ENCODE results near the gene SLIT3.

SLIT3 gene

GRCh38 chr5:169029661-169030274, 271.2 kb downstream of the SLIT3 start:
- no peak for DNase-seq
- in situ Hi-C loops (cut with MboI; ENCODE audit: low pct_unique_long_range_greater_than_20kb, low sequenced_read_pairs), result no loop called here

GRCh38 chr5:169029037-169029436, 271.9 kb downstream of the SLIT3 start:
- no peak for DNase-seq
- in situ Hi-C loops (cut with MboI; ENCODE audit: low pct_unique_long_range_greater_than_20kb, low sequenced_read_pairs), result no loop called here

- in situ Hi-C loops (cut with MboI; ENCODE audit: low pct_unique_long_range_greater_than_20kb, low sequenced_read_pairs), result no loop called here
Observed at GRCh38 chr5:169027501-169028061, 273.4 kb downstream of the SLIT3 start.

GRCh38 chr5:169025491-169025890, 275.4 kb downstream of the SLIT3 start:
- in situ Hi-C loops (cut with MboI; ENCODE audit: low pct_unique_long_range_greater_than_20kb, low sequenced_read_pairs), result no loop called here
- no peak for DNase-seq

More at GRCh38 chr5:169027501-169028061, 273.4 kb downstream of the SLIT3 start:
- DNase-seq, result no peak

GRCh38 chr5:169024421-169024820, 276.5 kb downstream of the SLIT3 start:
- no peak for DNase-seq
- in situ Hi-C loops (cut with MboI; ENCODE audit: low pct_unique_long_range_greater_than_20kb, low sequenced_read_pairs), result no loop called here

- in situ Hi-C loops (cut with MboI; ENCODE audit: low pct_unique_long_range_greater_than_20kb, low sequenced_read_pairs), result no loop called here
- DNase-seq, result no peak
Observed at GRCh38 chr5:169022718-169023117, 278.2 kb downstream of the SLIT3 start.

- DNase-seq, result no peak
- in situ Hi-C loops (cut with MboI; ENCODE audit: low pct_unique_long_range_greater_than_20kb, low sequenced_read_pairs), result no loop called here
Observed at GRCh38 chr5:169020102-169020501, 280.8 kb downstream of the SLIT3 start.

GRCh38 chr5:169018925-169019324, 282.0 kb downstream of the SLIT3 start:
- DNase-seq, result no peak
- in situ Hi-C loops (cut with MboI; ENCODE audit: low pct_unique_long_range_greater_than_20kb, low sequenced_read_pairs), result no loop called here

- in situ Hi-C loops (cut with MboI; ENCODE audit: low pct_unique_long_range_greater_than_20kb, low sequenced_read_pairs), result no loop called here
- DNase-seq, result no peak
Observed at GRCh38 chr5:169015991-169016390, 284.9 kb downstream of the SLIT3 start.

- in situ Hi-C loops (cut with MboI; ENCODE audit: low pct_unique_long_range_greater_than_20kb, low sequenced_read_pairs), result no loop called here
- DNase-seq, result no peak
Observed at GRCh38 chr5:169013846-169014245, 287.1 kb downstream of the SLIT3 start.

- in situ Hi-C loops (cut with MboI; ENCODE audit: low pct_unique_long_range_greater_than_20kb, low sequenced_read_pairs), result no loop called here
- no peak for DNase-seq
Observed at GRCh38 chr5:169013208-169013728, 287.7 kb downstream of the SLIT3 start.

- in situ Hi-C loops (cut with MboI; ENCODE audit: low pct_unique_long_range_greater_than_20kb, low sequenced_read_pairs), result no loop called here
Observed at GRCh38 chr5:169012450-169012849, 288.5 kb downstream of the SLIT3 start.

GRCh38 chr5:169011451-169011850, 289.5 kb downstream of the SLIT3 start:
- in situ Hi-C loops (cut with MboI; ENCODE audit: low pct_unique_long_range_greater_than_20kb, low sequenced_read_pairs), result no loop called here

More at GRCh38 chr5:169012450-169012849, 288.5 kb downstream of the SLIT3 start:
- DNase-seq, result no peak

GRCh38 chr5:169011009-169011408, 289.9 kb downstream of the SLIT3 start:
- in situ Hi-C loops (cut with MboI; ENCODE audit: low pct_unique_long_range_greater_than_20kb, low sequenced_read_pairs), result no loop called here

More at GRCh38 chr5:169011451-169011850, 289.5 kb downstream of the SLIT3 start:
- no peak for DNase-seq

GRCh38 chr5:169009123-169009522, 291.8 kb downstream of the SLIT3 start:
- DNase-seq, result no peak
- in situ Hi-C loops (cut with MboI; ENCODE audit: low pct_unique_long_range_greater_than_20kb, low sequenced_read_pairs), result no loop called here

More at GRCh38 chr5:169011009-169011408, 289.9 kb downstream of the SLIT3 start:
- no peak for DNase-seq

- in situ Hi-C loops (cut with MboI; ENCODE audit: low pct_unique_long_range_greater_than_20kb, low sequenced_read_pairs), result no loop called here
- no peak for DNase-seq
Observed at GRCh38 chr5:169006842-169007790, 293.8 kb downstream of the SLIT3 start.

- DNase-seq, result no peak
- in situ Hi-C loops (cut with MboI; ENCODE audit: low pct_unique_long_range_greater_than_20kb, low sequenced_read_pairs), result no loop called here
Observed at GRCh38 chr5:169004551-169004950, 296.4 kb downstream of the SLIT3 start.

- no peak for DNase-seq
- in situ Hi-C loops (cut with MboI; ENCODE audit: low pct_unique_long_range_greater_than_20kb, low sequenced_read_pairs), result no loop called here
Observed at GRCh38 chr5:169003721-169004541, 297.0 kb downstream of the SLIT3 start.
